Uterus (tissue), 4 donors: Measurements from ENCODE around the gene SKP1. TPM values are rescaled to one million over a fixed set of nuclear protein-coding genes. Genes with fewer than 3 reads are reported as not detected.

ENCODE experiments used
- DNase-seq, 2 donors: peaks; one replicate each; pipeline ENCODE4 v3.0.0-alpha.2; 2019 to 2020
- H3K27ac ChIP-seq, 2 donors: fragments of 200-600 bp; sonication (generic); 1 replicate in 1 of 2; 2 replicates in 1 of 2; pipeline ENCODE4 v1.5.1; 2016 to 2018
- H3K27me3 ChIP-seq, 2 donors: fragments of 200-600 bp; sonication (generic); one replicate each; pipeline ENCODE4 v1.5.1; 2018 to 2019; ENCODE audit warnings: control low read depth in 1 of 2
- H3K36me3 ChIP-seq, 2 donors: fragments of 200-600 bp; sonication (generic); one replicate each; pipeline ENCODE4 v1.5.1; 2019; ENCODE audit warnings: control low read depth in 1 of 2
- H3K4me1 ChIP-seq, 2 donors: fragments of 200-600 bp; sonication (generic); one replicate each; pipeline ENCODE4 v1.5.1; 2018 to 2019; ENCODE audit warnings: control low read depth in 1 of 2
- H3K4me3 ChIP-seq, 2 donors: fragments of 200-600 bp; sonication (generic); 1 replicate in 1 of 2; 2 replicates in 1 of 2; pipeline ENCODE4 v1.5.1; 2018 to 2019; ENCODE audit warnings: mild to moderate bottlenecking in 1 of 2
- H3K9me3 ChIP-seq, 2 donors: fragments of 200-600 bp; sonication (generic); one replicate each; pipeline ENCODE4 v1.5.1; 2019; ENCODE audit warnings: control low read depth in 1 of 2
- POLR2A ChIP-seq, 2 donors: fragments of 450-650 bp; IDR thresholded peaks; one replicate each; pipeline ENCODE4 v1.6.1; 2016; ENCODE audit warnings: antibody characterized with exemption in 2 of 2, mild to moderate bottlenecking in 1 of 2, moderate library complexity in 1 of 2
- intact Hi-C: fragments of 100-400 bp; cut with DNase I; formaldehyde crosslinking; loops from one replicate; pipeline ENCODE4 v1.15.1; 2023; ENCODE audit warnings: low total_unique reads
- total RNA-seq, 4 donors: library from RNA; depleted of rRNA in 3 of 4; stranded (reverse); fragments of >200 nt in 3 of 4; gene quantifications; one replicate each; pipeline versions ENCODE4 v1.1.0 to v1.2.4, GENCODE V29; 2014 to 2023
- TF ChIP-seq, protein P1 (sequence below), 4 experiments: fragments of 200-600 bp in 2 of 4; fragments of 450-650 bp in 2 of 4; sonication (generic) in 2 of 4; IDR thresholded peaks; one replicate each; pipeline ENCODE4 v1.5.1; 2016 to 2019; ENCODE audit warnings: antibody characterized with exemption in 4 of 4, mild to moderate bottlenecking in 2 of 4, moderate library complexity in 1 of 4
- donor health status: DM: yes; HTN: yes; CAD: no.

SKP1 gene
- total RNA-seq, 4 donors from 2014 or later = 198 to 343 (median 235) TPM

DNA sequence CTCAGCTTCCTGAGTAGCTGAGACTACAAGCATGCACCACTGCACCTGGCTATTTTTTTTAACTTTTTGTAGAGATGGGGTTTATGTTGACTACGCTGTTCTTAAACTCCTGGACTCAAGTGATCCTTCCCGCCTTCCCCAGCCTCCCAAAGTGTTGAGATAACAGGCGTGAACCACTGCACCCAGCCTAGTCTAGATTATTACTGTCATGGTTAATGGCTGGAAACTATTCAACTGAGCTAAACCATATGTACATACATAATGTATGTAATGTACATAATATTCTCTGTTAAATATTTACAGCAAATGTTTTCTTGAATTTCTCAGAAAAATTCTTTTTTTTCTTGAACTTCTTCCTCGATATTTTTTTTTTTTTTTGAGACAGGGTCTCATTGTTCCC, 27.8 kb upstream of the SKP1 start:
- H3K4me1 ChIP-seq = no peaks in the 10 kb centered on the region
- H3K27me3 ChIP-seq = no peaks in the 10 kb centered on the region
- H3K27ac ChIP-seq = no peak overlapping the region
- no peak for DNase-seq
- intact Hi-C loops = no loop called here
- TF ChIP-seq, protein P1, sequence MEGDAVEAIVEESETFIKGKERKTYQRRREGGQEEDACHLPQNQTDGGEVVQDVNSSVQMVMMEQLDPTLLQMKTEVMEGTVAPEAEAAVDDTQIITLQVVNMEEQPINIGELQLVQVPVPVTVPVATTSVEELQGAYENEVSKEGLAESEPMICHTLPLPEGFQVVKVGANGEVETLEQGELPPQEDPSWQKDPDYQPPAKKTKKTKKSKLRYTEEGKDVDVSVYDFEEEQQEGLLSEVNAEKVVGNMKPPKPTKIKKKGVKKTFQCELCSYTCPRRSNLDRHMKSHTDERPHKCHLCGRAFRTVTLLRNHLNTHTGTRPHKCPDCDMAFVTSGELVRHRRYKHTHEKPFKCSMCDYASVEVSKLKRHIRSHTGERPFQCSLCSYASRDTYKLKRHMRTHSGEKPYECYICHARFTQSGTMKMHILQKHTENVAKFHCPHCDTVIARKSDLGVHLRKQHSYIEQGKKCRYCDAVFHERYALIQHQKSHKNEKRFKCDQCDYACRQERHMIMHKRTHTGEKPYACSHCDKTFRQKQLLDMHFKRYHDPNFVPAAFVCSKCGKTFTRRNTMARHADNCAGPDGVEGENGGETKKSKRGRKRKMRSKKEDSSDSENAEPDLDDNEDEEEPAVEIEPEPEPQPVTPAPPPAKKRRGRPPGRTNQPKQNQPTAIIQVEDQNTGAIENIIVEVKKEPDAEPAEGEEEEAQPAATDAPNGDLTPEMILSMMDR (IDR thresholded peaks at IDR 0.05) = no peak
- TF ChIP-seq POLR2A (IDR thresholded peaks at IDR 0.05) = no peak
- H3K9me3 ChIP-seq = no peaks in the 10 kb centered on the region
- H3K4me3 ChIP-seq = no peak overlapping the region
- H3K36me3 ChIP-seq = no peaks in the 10 kb centered on the region

DNA sequence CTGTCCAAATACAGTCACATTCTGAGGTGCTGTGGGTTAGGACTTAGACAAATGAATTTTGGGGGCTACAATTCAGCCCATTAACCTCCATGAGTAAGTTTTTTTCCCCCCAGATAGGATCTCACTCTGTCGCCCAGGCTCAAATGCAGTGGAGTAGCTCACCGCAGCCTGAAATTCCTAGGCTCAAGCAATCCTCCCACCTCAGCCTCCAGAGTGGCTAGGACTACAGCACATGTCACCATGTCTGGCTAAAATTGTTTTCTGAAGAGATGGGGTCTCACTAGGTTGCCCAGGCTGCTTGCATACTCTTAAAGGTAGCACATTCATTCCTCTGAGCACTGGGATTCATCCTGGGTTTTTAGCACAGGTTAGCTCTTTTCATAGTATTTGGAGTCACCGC, 26.9 kb upstream of the SKP1 start:
- no peak for DNase-seq
- H3K36me3 ChIP-seq = no peaks in the 10 kb centered on the region
- intact Hi-C loops = no loop called here
- no peak overlapping the region for H3K4me3 ChIP-seq
- TF ChIP-seq, protein P1 (IDR thresholded peaks at IDR 0.05) = no peak
- TF ChIP-seq POLR2A (IDR thresholded peaks at IDR 0.05) = no peak
- H3K27me3 ChIP-seq = no peaks in the 10 kb centered on the region
- H3K9me3 ChIP-seq = no peaks in the 10 kb centered on the region
- no peaks in the 10 kb centered on the region for H3K4me1 ChIP-seq
- no peak overlapping the region for H3K27ac ChIP-seq

DNA sequence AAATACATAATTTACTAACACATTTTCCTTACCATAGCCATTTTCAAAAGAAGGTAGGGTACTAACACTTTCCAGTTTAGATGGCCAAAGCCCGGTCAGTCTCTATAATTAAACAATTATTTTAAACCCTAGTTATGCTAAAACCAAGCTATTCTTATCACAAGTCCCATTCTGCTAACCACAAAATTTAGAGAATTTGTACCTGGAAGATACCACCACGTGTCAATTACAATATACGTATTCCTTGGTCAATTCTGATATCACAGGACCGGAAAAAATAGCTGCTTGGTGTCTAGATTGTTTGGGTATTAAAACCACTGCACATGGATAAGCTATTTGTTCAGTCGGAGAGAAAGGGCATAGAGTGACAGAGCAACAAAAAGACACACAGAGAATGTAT, 18.9 kb upstream of the SKP1 start:
- no peak overlapping the region for H3K27ac ChIP-seq
- intact Hi-C loops = no loop called here
- TF ChIP-seq, protein P1 (IDR thresholded peaks at IDR 0.05) = no peak
- no peak for TF ChIP-seq POLR2A (IDR thresholded peaks at IDR 0.05)
- H3K4me3 ChIP-seq = no peak overlapping the region
- H3K4me1 ChIP-seq = no peaks in the 10 kb centered on the region
- no peak for DNase-seq
- H3K27me3 ChIP-seq = no peaks in the 10 kb centered on the region
- H3K9me3 ChIP-seq = no peaks in the 10 kb centered on the region
- no peaks in the 10 kb centered on the region for H3K36me3 ChIP-seq

DNA sequence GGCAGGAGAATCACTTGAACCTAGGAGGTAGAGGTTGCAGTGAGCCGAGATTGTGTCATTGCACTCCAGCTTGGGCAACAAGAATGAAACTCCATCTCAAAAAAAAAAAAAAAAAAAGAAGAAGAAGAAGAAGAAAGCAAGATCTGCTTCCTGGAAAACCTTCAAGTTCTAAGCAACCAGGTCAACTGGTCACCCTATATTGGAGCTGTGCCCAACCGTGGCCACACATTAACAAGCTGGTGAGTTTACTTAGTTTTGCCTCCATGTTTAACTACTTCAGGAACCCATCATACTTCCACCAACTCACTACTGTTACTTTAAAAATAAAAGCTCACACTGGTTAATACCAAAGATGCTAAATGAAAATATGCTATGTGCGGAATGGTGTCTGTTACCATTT, 12.3 kb upstream of the SKP1 start:
- TF ChIP-seq, protein P1 (IDR thresholded peaks at IDR 0.05) = no peak
- TF ChIP-seq POLR2A (IDR thresholded peaks at IDR 0.05) = no peak
- DNase-seq = no peak
- no peak overlapping the region for H3K27ac ChIP-seq
- H3K4me3 ChIP-seq = no peak overlapping the region
- no peaks in the 10 kb centered on the region for H3K27me3 ChIP-seq
- intact Hi-C loops = no loop called here
- H3K36me3 ChIP-seq = no peaks in the 10 kb centered on the region
- no peaks in the 10 kb centered on the region for H3K4me1 ChIP-seq
- H3K9me3 ChIP-seq = no peaks in the 10 kb centered on the region

DNA sequence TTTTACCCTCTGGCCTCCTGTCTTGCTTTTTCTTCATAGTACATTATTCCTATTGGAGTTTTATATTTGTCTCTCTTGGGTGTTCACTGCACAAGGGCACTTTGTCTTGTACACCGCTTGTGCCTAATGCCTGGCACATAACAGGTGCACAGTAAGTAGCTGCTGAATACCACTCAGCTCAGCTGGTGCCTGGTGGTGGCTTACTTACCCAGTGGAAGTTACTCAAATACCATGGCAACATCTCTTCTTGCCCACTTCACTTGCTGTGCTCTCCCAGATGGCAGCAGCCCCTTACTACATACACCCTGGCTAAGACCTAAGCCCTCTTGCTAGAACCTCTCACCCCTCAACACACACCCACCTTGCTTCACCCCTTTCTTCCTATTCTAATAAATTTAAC, 11.3 kb upstream of the SKP1 start:
- TF ChIP-seq, protein P1 (IDR thresholded peaks at IDR 0.05) = no peak
- TF ChIP-seq POLR2A (IDR thresholded peaks at IDR 0.05) = no peak
- Histone ChIP-seq H3K27ac (no peak overlapping the region), H3K27me3 (no peaks in the 10 kb centered on the region), H3K4me1 (no peaks in the 10 kb centered on the region), H3K4me3 (no peak overlapping the region), H3K36me3 (no peaks in the 10 kb centered on the region), H3K9me3 (no peaks in the 10 kb centered on the region)
- intact Hi-C loops = no loop called here
- DNase-seq = no peak
